A549 (cell line): Measurements from ENCODE around the gene OBSL1. TPM values are rescaled to one million over a fixed set of nuclear protein-coding genes. Genes with fewer than 3 reads are reported as not detected.

Experiments used
- ATAC-seq, 2 experiments: fragments of 200-7000 bp in 1 of 2; fragments of >200 bp in 1 of 2; cut with Nextera tagmentation in 1 of 2; cut with Tn5 transposase in 1 of 2; 3 replicates each; pipeline versions ENCODE4 v1.8.0 to v1.9.1; 2018 to 2020; ENCODE audit warnings: mild to moderate bottlenecking in 1 of 2, moderate library complexity in 1 of 2
- CTCF ChIA-PET: fragments of 300-600 bp; sonication (Branson Sonifier 250); formaldehyde crosslinking; extraction: SDS; loops from one replicate; lab custom pipeline; 2021; ENCODE audit warnings: antibody characterized with exemption, inconsistent platforms; lab: Yijun Ruan, JAX
- POLR2A ChIA-PET: fragments of 350-600 bp; formaldehyde crosslinking; extraction: SDS; loops from one replicate; lab custom pipeline; 2021; ENCODE audit warnings: antibody characterized with exemption, inconsistent platforms; lab: Yijun Ruan, JAX
- DNase-seq, 2 experiments: peaks; one replicate each; pipeline versions ENCODE4 v3.0.0 to v3.0.0-alpha.2; 2011 to 2016; ENCODE audit warnings: low read depth in 1 of 2, low spot score in 1 of 2
- FAIRE-seq: peaks from 2 replicates; lab custom pipeline; 2011; peaks lifted over from hg19 to GRCh38; lab: Jason Lieb, UNC
- H3K27ac ChIP-seq, 2 experiments: fragments of >200 bp; sonication (Bioruptor Twin); formaldehyde crosslinking; 3 replicates each; pipeline ENCODE4 v1.5.1; 2016 to 2017
- H3K4me1 ChIP-seq: fragments of >200 bp; sonication (Bioruptor Twin); formaldehyde crosslinking; 3 replicates; pipeline ENCODE4 v1.6.1; 2016
- H3K4me2 ChIP-seq: fragments of >200 bp; sonication (Bioruptor Twin); formaldehyde crosslinking; 3 replicates; pipeline ENCODE4 v1.6.1; 2016
- H3K4me3 ChIP-seq: fragments of >200 bp; sonication (Bioruptor Twin); formaldehyde crosslinking; 3 replicates; pipeline ENCODE4 v1.5.1; 2016
- H3K9me3 ChIP-seq: fragments of >200 bp; sonication (Bioruptor Twin); formaldehyde crosslinking; 3 replicates; pipeline ENCODE4 v1.6.1; 2016
- BCL3 ChIP-seq: fragments of >200 bp; sonication (Bioruptor Twin); formaldehyde crosslinking; IDR thresholded peaks from 3 replicates; pipeline ENCODE4 v1.6.1; 2016
- CEBPB ChIP-seq, 2 experiments: fragments of >200 bp in 1 of 2; sonication (Bioruptor Twin) in 1 of 2; formaldehyde crosslinking in 1 of 2; IDR thresholded peaks; 2 replicates each; pipeline ENCODE4 v1.6.1; 2012 to 2016
- EHMT2 ChIP-seq: fragments of 200-600 bp; sonication (generic); IDR thresholded peaks from 2 replicates; pipeline ENCODE4 v1.6.1; 2016; ENCODE audit warnings: antibody characterized with exemption, low read depth, mild to moderate bottlenecking, moderate library complexity
- ELK1 ChIP-seq: fragments of 150-350 bp; IDR thresholded peaks from 2 replicates; pipeline ENCODE4 v1.6.1; 2014; ENCODE audit warnings: low read depth, mild to moderate bottlenecking, low read length
- EP300 ChIP-seq, 2 experiments: fragments of >200 bp; sonication (Bioruptor Twin); formaldehyde crosslinking; IDR thresholded peaks; 2 replicates in 1 of 2; 3 replicates in 1 of 2; pipeline ENCODE4 v1.6.1; 2016 to 2017
- ESRRA ChIP-seq: fragments of 150-350 bp; IDR thresholded peaks from 2 replicates; pipeline ENCODE4 v1.6.1; 2014; ENCODE audit warnings: mild to moderate bottlenecking, low read length, borderline replicate concordance
- FOSB ChIP-seq: fragments of 250-450 bp; sonication (Bioruptor Pico); IDR thresholded peaks from 2 replicates; pipeline ENCODE4 v1.5.0; 2020; ENCODE audit warnings: mild to moderate bottlenecking, moderate library complexity
- FOSL2 ChIP-seq, 2 experiments: fragments of 450-650 bp in 1 of 2; fragments of >200 bp in 1 of 2; sonication (Bioruptor Twin) in 1 of 2; formaldehyde crosslinking; IDR thresholded peaks; 2 replicates each; pipeline versions ENCODE4 v1.5.0 to v1.6.1; 2016 to 2020; ENCODE audit warnings: mild to moderate bottlenecking in 1 of 2, moderate library complexity in 1 of 2
- GATA3 ChIP-seq: IDR thresholded peaks from 2 replicates; pipeline ENCODE4 v1.6.1; 2012; ENCODE audit warnings: borderline replicate concordance
- HDAC2 ChIP-seq: fragments of 200-600 bp; sonication (generic); IDR thresholded peaks from 2 replicates; pipeline ENCODE4 v1.6.1; 2016
- HES2 ChIP-seq: fragments of >200 bp; sonication (Bioruptor Twin); formaldehyde crosslinking; IDR thresholded peaks from 2 replicates; pipeline ENCODE4 v1.6.1; 2016
- HEYL ChIP-seq: fragments of 250-450 bp; sonication (Bioruptor Pico); IDR thresholded peaks from 2 replicates; pipeline ENCODE4 v1.8.0; 2021; ENCODE audit warnings: mild to moderate bottlenecking, moderate library complexity
- HMGXB4 ChIP-seq: fragments of 250-450 bp; sonication (Bioruptor Pico); IDR thresholded peaks from 2 replicates; pipeline ENCODE4 v1.5.0; 2021; ENCODE audit warnings: mild to moderate bottlenecking, moderate library complexity, borderline replicate concordance
- HOXB5 ChIP-seq: fragments of 250-450 bp; sonication (Bioruptor Pico); IDR thresholded peaks from 2 replicates; pipeline ENCODE4 v1.5.0; 2020; ENCODE audit warnings: mild to moderate bottlenecking, moderate library complexity
- JUN ChIP-seq, 2 experiments: fragments of >200 bp; sonication (Bioruptor Twin); formaldehyde crosslinking; IDR thresholded peaks; 2 replicates in 1 of 2; 3 replicates in 1 of 2; pipeline ENCODE4 v1.6.1; 2016 to 2017
- KDM5A ChIP-seq: fragments of 200-600 bp; sonication (generic); IDR thresholded peaks from 2 replicates; pipeline ENCODE4 v1.6.1; 2016; ENCODE audit warnings: antibody characterized with exemption, mild to moderate bottlenecking
- MAFK ChIP-seq: fragments of 450-650 bp; IDR thresholded peaks from 2 replicates; pipeline ENCODE4 v1.6.1; 2014; ENCODE audit not compliant: partially characterized antibody
- MAX ChIP-seq: IDR thresholded peaks from 2 replicates; pipeline ENCODE4 v1.6.1; 2012
- MAZ ChIP-seq: fragments of 150-350 bp; IDR thresholded peaks from 2 replicates; pipeline ENCODE4 v1.6.1; 2014; ENCODE audit warnings: antibody characterized with exemption, low read depth, low read length, borderline replicate concordance
- NFE2L2 ChIP-seq: fragments of 150-350 bp; conservative IDR thresholded peaks from 2 replicates; pipeline ENCODE4 v1.6.1; 2014; ENCODE audit warnings: low read length
- NPAS2 ChIP-seq: fragments of 250-450 bp; sonication (Bioruptor Pico); IDR thresholded peaks from 2 replicates; pipeline ENCODE4 v1.8.0; 2022; ENCODE audit warnings: mild to moderate bottlenecking, moderate library complexity, borderline replicate concordance
- PHF8 ChIP-seq: fragments of 200-600 bp; sonication (generic); IDR thresholded peaks from 2 replicates; pipeline ENCODE4 v1.6.1; 2016; ENCODE audit warnings: low read depth, mild to moderate bottlenecking, antibody characterized with exemption, moderate library complexity, borderline replicate concordance
- RFX5 ChIP-seq: fragments of 450-650 bp; IDR thresholded peaks from 2 replicates; pipeline ENCODE4 v1.7.1; 2014; ENCODE audit warnings: antibody characterized with exemption, mild to moderate bottlenecking, moderate library complexity
- RNF2 ChIP-seq: fragments of 200-600 bp; sonication (generic); IDR thresholded peaks from 2 replicates; pipeline ENCODE4 v1.6.1; 2016; ENCODE audit warnings: low read depth, mild to moderate bottlenecking, antibody characterized with exemption, moderate library complexity, borderline replicate concordance
- SMC3 ChIP-seq: fragments of >200 bp; sonication (Bioruptor Twin); formaldehyde crosslinking; IDR thresholded peaks from 3 replicates; pipeline ENCODE4 v1.6.1; 2018; ENCODE audit warnings: inconsistent platforms
- ZC3H11A ChIP-seq: fragments of 450-650 bp; IDR thresholded peaks from 2 replicates; pipeline ENCODE4 v1.6.1; 2014; ENCODE audit warnings: antibody characterized with exemption, mild to moderate bottlenecking
- ZNF302 ChIP-seq: fragments of 250-450 bp; sonication (Bioruptor Pico); IDR thresholded peaks from 2 replicates; pipeline ENCODE4 v1.9.0; 2021; ENCODE audit warnings: inconsistent platforms, mild to moderate bottlenecking, moderate library complexity
- ZSCAN20 ChIP-seq: fragments of 250-450 bp; sonication (Bioruptor Pico); IDR thresholded peaks from 2 replicates; pipeline ENCODE4 v1.8.0; 2022; ENCODE audit warnings: mild to moderate bottlenecking, moderate library complexity
- WGBS: methylation state at CpG from one replicate; pipeline ENCODE4 v1.1.6; 2017; ENCODE audit errors: missing lambda C conversion rate; 5-methylcytosine and 5-hydroxymethylcytosine counted together
- polyA plus RNA-seq, 4 experiments: library from polyadenylated mRNA; depleted of rRNA in 3 of 4; stranded (reverse); fragments of >200 nt; fragmentation: RNase III in 1 of 4; extraction: RNeasy Plus Mini Kit Qiagen cat#74134 plus additional on column Dnase treatment in 1 of 4; gene quantifications; 2 replicates in 3 of 4; 3 replicates in 1 of 4; pipeline ENCODE4 v1.2.3, GENCODE V29; 2011 to 2017

The OBSL1 gene
- polyA plus RNA-seq, 2 of the 4 experiments (the other 2 are of a cell fraction) = 14.4 to 31.8 TPM

- FAIRE-seq (no peak), ATAC-seq (no peak), DNase-seq (no peak)
- ChIA-PET CTCF (interaction anchor here (1.5 to 79.1 kb wide), 5 partner anchors 15 to 98 kb away, joined by 5 to 3291 read pairs (median 77); partner anchors contain the start of genes ASIC4, GMPPA and SPEG), POLR2A (interaction anchor here (1.3 kb wide), 1 partner anchor 8 kb away, joined by 3 read pairs; no protein-coding TSS in a partner anchor)
- H3K4me1 ChIP-seq = peaks cover 12% of the 10 kb centered on the region
- TF ChIP-seq ELK1 = no peak
- H3K27ac ChIP-seq = no peak overlapping the region
- peak overlapping the region; percentile 89 for H3K4me2 ChIP-seq
- H3K9me3 ChIP-seq = no peaks in the 10 kb centered on the region
- no peak overlapping the region; the same call in 2 of the 3 replicates for H3K4me3 ChIP-seq
- WGBS = 33% methylated on average over 9 of the region's 9 CpGs
Measured at GRCh38 chr2:219544567-219544966, 26.8 kb downstream of the OBSL1 start.

GRCh38 chr2:219543596-219544358 lies 27.6 kb downstream of the OBSL1 start, which contains the start of the genes CHPF and TMEM198:
CHPF (minus strand) TSS chr2:219543809; CDS start chr2:219543538, 271 bp downstream.
TMEM198 (plus strand) TSS chr2:219544028; CDS start chr2:219544728, 700 bp downstream.
- Histone ChIP-seq H3K4me1 (peaks cover 12% of the 10 kb centered on the region), H3K4me3 (peak within 1 kb of the TSS; percentile 61), H3K9me3 (no peaks in the 10 kb centered on the region), H3K4me2 (peak within 1 kb of the TSS; percentile 89), H3K27ac (peak within 1 kb of the TSS; percentile 58 to 89)
- POLR2A ChIA-PET = interaction anchor here (1.3 to 1.7 kb wide), 2 partner anchors 9 to 54 kb away, joined by 3 to 5 read pairs; partner anchors contain the start of gene STK11IP
- peak; percentile 87 to 96 for DNase-seq
- FAIRE-seq = no peak
- 2% methylated on average over 21 of the region's 75 CpGs for WGBS
- CTCF ChIA-PET = interaction anchor here (1.2 to 79.1 kb wide), 11 partner anchors 9 to 146 kb away, joined by 3 to 3291 read pairs (median 7); partner anchors contain the start of genes ASIC4, GMPPA, SPEG and STK11IP
- peak; percentile 66 to 78 for ATAC-seq
- TF ChIP-seq RFX5 (peak; percentile 56; the same call in 1 of the 2 replicates), FOSL2 (IDR thresholded peaks at IDR 0.05) (no peak), FOSL2 (CRISPR knock-in tag; IDR thresholded peaks at IDR 0.05) (peak; percentile 59; the same call in 1 of the 2 replicates), MAFK (no peak), HOXB5 (CRISPR knock-in tag) (no peak), ESRRA (no peak), FOSB (no peak), KDM5A (no peak), NFE2L2 (no peak), JUN (IDR thresholded peaks at IDR 0.05) (no peak; a peak in 1 of 5 replicates), EHMT2 (peak; percentile 78), NPAS2 (CRISPR knock-in tag) (no peak), EP300 (IDR thresholded peaks at IDR 0.05) (no peak), ZSCAN20 (no peak), CEBPB (IDR thresholded peaks at IDR 0.05) (no peak), PHF8 (no peak), SMC3 (no peak), HMGXB4 (CRISPR knock-in tag) (no peak), BCL3 (no peak), ZNF302 (CRISPR knock-in tag) (no peak), MAX (peak; percentile 50; the same call in 1 of the 2 replicates), HDAC2 (no peak), ZC3H11A (no peak), HES2 (no peak), HEYL (CRISPR knock-in tag) (no peak), MAZ (peak; percentile 94; the same call in 1 of the 2 replicates), GATA3 (no peak), RNF2 (no peak)
